ENCODE results near the gene APH1B.

DNA sequence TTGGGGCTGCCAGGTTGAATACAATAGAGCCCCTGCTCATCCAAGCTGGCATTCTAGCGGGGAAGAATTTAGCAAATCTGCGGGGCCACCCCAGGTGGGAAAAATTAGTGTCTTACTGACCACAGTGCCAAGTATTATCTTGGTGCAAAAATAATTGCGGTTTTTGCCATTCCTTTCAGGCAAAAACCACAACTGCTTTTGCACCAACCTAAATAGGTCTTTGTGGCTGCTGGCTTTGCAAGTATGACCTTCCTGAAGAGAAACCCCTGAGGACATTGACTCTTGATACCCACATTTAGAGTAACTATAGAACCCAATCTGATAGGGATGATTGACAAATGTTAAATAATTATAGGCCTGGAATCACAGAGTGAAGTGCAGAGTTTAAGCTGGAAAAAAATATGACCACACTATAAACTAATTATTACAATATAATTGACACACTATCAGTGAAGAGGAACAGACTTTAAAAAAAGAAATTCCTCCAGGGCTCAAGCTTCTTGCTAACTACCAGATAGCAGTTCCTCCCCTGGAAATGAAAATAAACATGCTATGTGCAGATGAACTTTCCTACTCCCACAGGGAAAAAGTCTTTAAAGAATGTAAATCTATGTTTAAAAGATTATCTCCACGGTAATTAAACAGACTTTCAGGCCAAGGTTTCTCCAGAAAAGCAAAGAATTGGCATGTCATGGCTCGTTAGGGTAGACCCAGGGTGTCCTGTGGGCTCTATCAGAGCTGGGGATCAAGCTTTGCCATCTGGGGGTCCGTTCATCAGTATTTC lies 69.9 kb downstream of the APH1B start:
- TF ChIP-seq, protein P1, sequence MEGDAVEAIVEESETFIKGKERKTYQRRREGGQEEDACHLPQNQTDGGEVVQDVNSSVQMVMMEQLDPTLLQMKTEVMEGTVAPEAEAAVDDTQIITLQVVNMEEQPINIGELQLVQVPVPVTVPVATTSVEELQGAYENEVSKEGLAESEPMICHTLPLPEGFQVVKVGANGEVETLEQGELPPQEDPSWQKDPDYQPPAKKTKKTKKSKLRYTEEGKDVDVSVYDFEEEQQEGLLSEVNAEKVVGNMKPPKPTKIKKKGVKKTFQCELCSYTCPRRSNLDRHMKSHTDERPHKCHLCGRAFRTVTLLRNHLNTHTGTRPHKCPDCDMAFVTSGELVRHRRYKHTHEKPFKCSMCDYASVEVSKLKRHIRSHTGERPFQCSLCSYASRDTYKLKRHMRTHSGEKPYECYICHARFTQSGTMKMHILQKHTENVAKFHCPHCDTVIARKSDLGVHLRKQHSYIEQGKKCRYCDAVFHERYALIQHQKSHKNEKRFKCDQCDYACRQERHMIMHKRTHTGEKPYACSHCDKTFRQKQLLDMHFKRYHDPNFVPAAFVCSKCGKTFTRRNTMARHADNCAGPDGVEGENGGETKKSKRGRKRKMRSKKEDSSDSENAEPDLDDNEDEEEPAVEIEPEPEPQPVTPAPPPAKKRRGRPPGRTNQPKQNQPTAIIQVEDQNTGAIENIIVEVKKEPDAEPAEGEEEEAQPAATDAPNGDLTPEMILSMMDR (IDR thresholded peaks at IDR 0.05), result no peak
- TF ChIP-seq, protein P2, sequence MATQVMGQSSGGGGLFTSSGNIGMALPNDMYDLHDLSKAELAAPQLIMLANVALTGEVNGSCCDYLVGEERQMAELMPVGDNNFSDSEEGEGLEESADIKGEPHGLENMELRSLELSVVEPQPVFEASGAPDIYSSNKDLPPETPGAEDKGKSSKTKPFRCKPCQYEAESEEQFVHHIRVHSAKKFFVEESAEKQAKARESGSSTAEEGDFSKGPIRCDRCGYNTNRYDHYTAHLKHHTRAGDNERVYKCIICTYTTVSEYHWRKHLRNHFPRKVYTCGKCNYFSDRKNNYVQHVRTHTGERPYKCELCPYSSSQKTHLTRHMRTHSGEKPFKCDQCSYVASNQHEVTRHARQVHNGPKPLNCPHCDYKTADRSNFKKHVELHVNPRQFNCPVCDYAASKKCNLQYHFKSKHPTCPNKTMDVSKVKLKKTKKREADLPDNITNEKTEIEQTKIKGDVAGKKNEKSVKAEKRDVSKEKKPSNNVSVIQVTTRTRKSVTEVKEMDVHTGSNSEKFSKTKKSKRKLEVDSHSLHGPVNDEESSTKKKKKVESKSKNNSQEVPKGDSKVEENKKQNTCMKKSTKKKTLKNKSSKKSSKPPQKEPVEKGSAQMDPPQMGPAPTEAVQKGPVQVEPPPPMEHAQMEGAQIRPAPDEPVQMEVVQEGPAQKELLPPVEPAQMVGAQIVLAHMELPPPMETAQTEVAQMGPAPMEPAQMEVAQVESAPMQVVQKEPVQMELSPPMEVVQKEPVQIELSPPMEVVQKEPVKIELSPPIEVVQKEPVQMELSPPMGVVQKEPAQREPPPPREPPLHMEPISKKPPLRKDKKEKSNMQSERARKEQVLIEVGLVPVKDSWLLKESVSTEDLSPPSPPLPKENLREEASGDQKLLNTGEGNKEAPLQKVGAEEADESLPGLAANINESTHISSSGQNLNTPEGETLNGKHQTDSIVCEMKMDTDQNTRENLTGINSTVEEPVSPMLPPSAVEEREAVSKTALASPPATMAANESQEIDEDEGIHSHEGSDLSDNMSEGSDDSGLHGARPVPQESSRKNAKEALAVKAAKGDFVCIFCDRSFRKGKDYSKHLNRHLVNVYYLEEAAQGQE (IDR thresholded peaks at IDR 0.05; ENCODE audit: insufficient read depth in 1 of 2, low read depth in 2 of 2, low read length in 1 of 2), result no peak
- TF ChIP-seq POLR2AphosphoS5 (IDR thresholded peaks at IDR 0.05; ENCODE audit: low read depth, low read length), result no peak

Measured in Panc1 (cell line).